Neural progenitor cell (in vitro differentiated cells): ENCODE results near the gene TPP2.

ENCODE experiments used
- CTCF ChIP-seq: fragments of 200-600 bp; sonication (generic); IDR thresholded peaks from 2 replicates; pipeline ENCODE4 v1.5.1; 2017; ENCODE audit warnings: antibody characterized with exemption, mild to moderate bottlenecking
- EZH2phosphoT487 ChIP-seq: fragments of 200-600 bp; sonication (generic); IDR thresholded peaks from 2 replicates; pipeline ENCODE4 v1.6.1; 2017; ENCODE audit warnings: antibody characterized with exemption

- TF ChIP-seq CTCF (no peak), EZH2phosphoT487 (no peak)
Measured at GRCh38 chr13:102707467-102707866, 110.7 kb downstream of the TPP2 start.
